ENCODE data around the gene RTN1.

RTN1 gene

DNA sequence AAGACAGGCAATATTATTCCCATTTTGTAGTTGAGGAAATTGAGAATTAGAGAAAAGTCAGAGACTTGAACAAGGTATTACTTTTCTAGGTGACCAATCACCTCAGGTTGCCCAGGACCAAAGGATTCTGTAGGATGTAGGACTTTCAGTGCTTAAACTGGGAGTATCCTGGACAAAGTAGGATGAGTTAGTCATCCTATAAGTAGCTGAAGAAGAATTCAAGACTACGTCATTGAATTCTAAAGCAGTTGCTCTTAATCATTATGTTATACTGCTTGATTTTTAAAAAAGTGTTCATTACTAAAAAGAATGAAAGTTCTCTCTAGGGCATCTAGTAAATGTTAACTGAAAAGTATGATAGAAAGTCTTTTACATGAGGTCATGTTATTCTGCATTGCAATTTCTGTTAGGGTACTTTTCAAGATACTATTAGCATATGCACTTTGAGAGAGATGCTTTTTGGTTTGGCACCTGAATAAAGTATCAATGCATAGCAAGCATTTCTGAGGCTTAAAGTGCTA, 101.7 kb downstream of the RTN1 start:
- H4K20me1 ChIP-seq (ENCODE audit: low read depth, low read length): no peaks in the 10 kb centered on the region
- H3K4me3 ChIP-seq (ENCODE audit: insufficient read depth, low read length, poor library complexity, severe bottlenecking): no peak overlapping the region
- H3K9me2 ChIP-seq (replicated peaks; ENCODE audit: insufficient read depth, low read length): no peaks in the 10 kb centered on the region
- H3K27ac ChIP-seq (ENCODE audit: low read depth, low read length): no peak overlapping the region
- H3K9me3 ChIP-seq (ENCODE audit: insufficient read depth, low read length): no peaks in the 10 kb centered on the region
- H3K27me3 ChIP-seq (ENCODE audit: low read length): no peaks in the 10 kb centered on the region
- no peak overlapping the region for H3K4me2 ChIP-seq (ENCODE audit: low read depth, low read length, poor library complexity, severe bottlenecking)
- H2AFZ ChIP-seq (ENCODE audit: low read depth, low read length, severe bottlenecking): no peak overlapping the region
- no peaks in the 10 kb centered on the region for H3K79me2 ChIP-seq (ENCODE audit: insufficient read depth, low read length)
- no peak for TF ChIP-seq EZH2phosphoT487 (conservative IDR thresholded peaks at IDR 0.05; ENCODE audit: low read length)
- TF ChIP-seq, protein P1, sequence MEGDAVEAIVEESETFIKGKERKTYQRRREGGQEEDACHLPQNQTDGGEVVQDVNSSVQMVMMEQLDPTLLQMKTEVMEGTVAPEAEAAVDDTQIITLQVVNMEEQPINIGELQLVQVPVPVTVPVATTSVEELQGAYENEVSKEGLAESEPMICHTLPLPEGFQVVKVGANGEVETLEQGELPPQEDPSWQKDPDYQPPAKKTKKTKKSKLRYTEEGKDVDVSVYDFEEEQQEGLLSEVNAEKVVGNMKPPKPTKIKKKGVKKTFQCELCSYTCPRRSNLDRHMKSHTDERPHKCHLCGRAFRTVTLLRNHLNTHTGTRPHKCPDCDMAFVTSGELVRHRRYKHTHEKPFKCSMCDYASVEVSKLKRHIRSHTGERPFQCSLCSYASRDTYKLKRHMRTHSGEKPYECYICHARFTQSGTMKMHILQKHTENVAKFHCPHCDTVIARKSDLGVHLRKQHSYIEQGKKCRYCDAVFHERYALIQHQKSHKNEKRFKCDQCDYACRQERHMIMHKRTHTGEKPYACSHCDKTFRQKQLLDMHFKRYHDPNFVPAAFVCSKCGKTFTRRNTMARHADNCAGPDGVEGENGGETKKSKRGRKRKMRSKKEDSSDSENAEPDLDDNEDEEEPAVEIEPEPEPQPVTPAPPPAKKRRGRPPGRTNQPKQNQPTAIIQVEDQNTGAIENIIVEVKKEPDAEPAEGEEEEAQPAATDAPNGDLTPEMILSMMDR (IDR thresholded peaks at IDR 0.05; ENCODE audit: insufficient read depth, low read length, poor library complexity, severe bottlenecking): no peak
- H3K36me3 ChIP-seq (ENCODE audit: low read length): no peaks in the 10 kb centered on the region
- no peaks in the 10 kb centered on the region for H3F3A ChIP-seq (ENCODE audit: insufficient read depth)
- no peak overlapping the region for H3K9ac ChIP-seq (ENCODE audit: low read length)

DNA sequence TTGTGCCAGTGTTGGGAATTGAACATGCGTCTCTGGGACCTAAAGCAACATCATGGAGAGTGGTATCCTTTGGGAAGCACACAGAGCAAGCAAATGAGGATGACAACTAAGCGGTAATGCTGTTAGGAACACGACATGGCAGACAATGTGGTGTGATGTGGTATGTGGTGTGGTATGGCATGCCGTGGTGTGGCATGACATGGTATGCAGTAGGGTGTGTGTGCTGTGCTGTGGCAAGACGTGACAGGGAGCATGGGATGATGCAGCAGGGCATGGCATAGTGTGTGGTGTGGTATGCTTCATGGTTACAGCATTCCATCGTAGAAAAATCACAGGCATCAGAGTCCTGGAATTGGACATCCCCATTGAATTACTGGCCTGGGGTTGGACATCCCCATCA, 108.7 kb downstream of the RTN1 start:
- H3K36me3 ChIP-seq (ENCODE audit: low read length): no peaks in the 10 kb centered on the region
- H3K9ac ChIP-seq (ENCODE audit: low read length): no peak overlapping the region
- H3K27ac ChIP-seq (ENCODE audit: low read depth, low read length): no peak overlapping the region
- no peaks in the 10 kb centered on the region for H3K9me3 ChIP-seq (ENCODE audit: insufficient read depth, low read length)
- no peaks in the 10 kb centered on the region for H3F3A ChIP-seq (ENCODE audit: insufficient read depth)
- no peaks in the 10 kb centered on the region for H4K20me1 ChIP-seq (ENCODE audit: low read depth, low read length)
- H3K4me3 ChIP-seq (ENCODE audit: insufficient read depth, low read length, poor library complexity, severe bottlenecking): no peak overlapping the region
- H3K9me2 ChIP-seq (replicated peaks; ENCODE audit: insufficient read depth, low read length): no peaks in the 10 kb centered on the region
- no peaks in the 10 kb centered on the region for H3K79me2 ChIP-seq (ENCODE audit: insufficient read depth, low read length)
- H3K27me3 ChIP-seq (ENCODE audit: low read length): no peaks in the 10 kb centered on the region
- H2AFZ ChIP-seq (ENCODE audit: low read depth, low read length, severe bottlenecking): no peak overlapping the region
- TF ChIP-seq EZH2phosphoT487 (conservative IDR thresholded peaks at IDR 0.05; ENCODE audit: low read length): no peak
- TF ChIP-seq, protein P1 (IDR thresholded peaks at IDR 0.05; ENCODE audit: insufficient read depth, low read length, poor library complexity, severe bottlenecking): no peak
- no peak overlapping the region for H3K4me2 ChIP-seq (ENCODE audit: low read depth, low read length, poor library complexity, severe bottlenecking)

GRCh38 chr14:59755409-59756135, 115.0 kb downstream of the RTN1 start:
- no peak overlapping the region for H3K4me2 ChIP-seq (ENCODE audit: low read depth, low read length, poor library complexity, severe bottlenecking)
- no peak overlapping the region for H2AFZ ChIP-seq (ENCODE audit: low read depth, low read length, severe bottlenecking)
- no peaks in the 10 kb centered on the region for H3K79me2 ChIP-seq (ENCODE audit: insufficient read depth, low read length)
- H3K9ac ChIP-seq (ENCODE audit: low read length): no peak overlapping the region
- H3K27me3 ChIP-seq (ENCODE audit: low read length): no peaks in the 10 kb centered on the region
- H3K4me3 ChIP-seq (ENCODE audit: insufficient read depth, low read length, poor library complexity, severe bottlenecking): no peak overlapping the region
- no peaks in the 10 kb centered on the region for H3F3A ChIP-seq (ENCODE audit: insufficient read depth)
- no peak overlapping the region for H3K27ac ChIP-seq (ENCODE audit: low read depth, low read length)
- no peaks in the 10 kb centered on the region for H3K36me3 ChIP-seq (ENCODE audit: low read length)
- no peaks in the 10 kb centered on the region for H3K9me2 ChIP-seq (replicated peaks; ENCODE audit: insufficient read depth, low read length)
- no peaks in the 10 kb centered on the region for H3K9me3 ChIP-seq (ENCODE audit: insufficient read depth, low read length)
- TF ChIP-seq, protein P1 (IDR thresholded peaks at IDR 0.05; ENCODE audit: insufficient read depth, low read length, poor library complexity, severe bottlenecking): no peak
- TF ChIP-seq EZH2phosphoT487 (conservative IDR thresholded peaks at IDR 0.05; ENCODE audit: low read length): no peak
- no peaks in the 10 kb centered on the region for H4K20me1 ChIP-seq (ENCODE audit: low read depth, low read length)
